SK-N-SH (cell line): ENCODE results near the gene PPP1R18. TPM values are rescaled to one million over a fixed set of nuclear protein-coding genes. Genes with fewer than 3 reads are reported as not detected.

Source experiments
- CTCF ChIA-PET: fragments of 300-600, 350-600 bp; formaldehyde crosslinking; extraction: SDS; loops from one replicate; lab custom pipeline; 2021; lab: Yijun Ruan, JAX
- POLR2A ChIA-PET: fragments of 350-600 bp; sonication (Branson Sonifier 250); formaldehyde crosslinking; extraction: SDS; loops from one replicate; lab custom pipeline; 2020; ENCODE audit warnings: antibody characterized with exemption, inconsistent platforms; lab: Yijun Ruan, JAX
- DNase-seq: peaks from one replicate; pipeline ENCODE4 v3.0.0; 2012
- H2AFZ ChIP-seq: fragments of 200-600 bp; sonication (generic); 2 replicates; pipeline ENCODE4 v1.8.1; 2016; ENCODE audit warnings: antibody characterized with exemption, mild to moderate bottlenecking, low read depth
- H3F3A ChIP-seq: fragments of 200-600 bp; sonication (generic); replicated peaks from 2 replicates; pipeline ENCODE3; 2016; ENCODE audit warnings: antibody characterized with exemption, mild to moderate bottlenecking; ENCODE audit not compliant: insufficient read depth
- H3K27ac ChIP-seq, 2 experiments: fragments of 200-500 bp in 1 of 2; fragments of 200-600 bp in 1 of 2; sonication (Bioruptor generic) in 1 of 2; sonication (generic), shearing (Covaris generic) in 1 of 2; 2 replicates each; pipeline versions ENCODE4 v1.5.1 to v1.6.1; 2014 to 2016; ENCODE audit warnings: low read depth in 2 of 2, inconsistent platforms in 1 of 2, low read length in 1 of 2, mild to moderate bottlenecking in 1 of 2, mixed read lengths in 1 of 2
- H3K27me3 ChIP-seq: fragments of 200-600 bp; sonication (generic), shearing (Covaris generic); 2 replicates; pipeline ENCODE4 v1.6.1; 2016; ENCODE audit warnings: mixed run types; ENCODE audit not compliant: insufficient read depth
- H3K36me3 ChIP-seq, 2 experiments: fragments of 200-500 bp in 1 of 2; fragments of 200-600 bp in 1 of 2; sonication (Bioruptor generic) in 1 of 2; sonication (generic) in 1 of 2; replicated peaks in 1 of 2; 2 replicates each; pipeline versions ENCODE3 to v1.5.1; 2014 to 2016; ENCODE audit warnings: low read length in 1 of 2, mild to moderate bottlenecking in 1 of 2; ENCODE audit not compliant: insufficient read depth in 2 of 2, control insufficient read depth in 1 of 2
- H3K4me1 ChIP-seq, 2 experiments: fragments of 200-500 bp in 1 of 2; fragments of 200-600 bp in 1 of 2; sonication (Bioruptor generic) in 1 of 2; sonication (generic), shearing (Covaris generic) in 1 of 2; 2 replicates each; pipeline versions ENCODE4 v1.5.1 to v1.6.1; 2014 to 2016; ENCODE audit warnings: low read depth in 1 of 2, low read length in 1 of 2, mixed run types in 1 of 2; ENCODE audit not compliant: insufficient read depth in 2 of 2, control insufficient read depth in 1 of 2
- H3K4me2 ChIP-seq: fragments of 200-600 bp; sonication (generic), shearing (Covaris generic); 2 replicates; pipeline ENCODE4 v1.6.1; 2017; ENCODE audit warnings: mixed run types
- H3K4me3 ChIP-seq, 2 experiments: fragments of 200-500 bp in 1 of 2; fragments of 200-600 bp in 1 of 2; sonication (Bioruptor generic) in 1 of 2; sonication (generic), shearing (Covaris generic) in 1 of 2; 2 replicates each; pipeline versions ENCODE4 v1.5.1 to v1.8.1; 2014 to 2016; ENCODE audit warnings: low read depth in 2 of 2, inconsistent platforms in 1 of 2, low read length in 1 of 2, mild to moderate bottlenecking in 1 of 2, mixed read lengths in 1 of 2, moderate library complexity in 1 of 2
- H3K79me2 ChIP-seq: fragments of 200-600 bp; sonication (generic); 2 replicates; pipeline ENCODE4 v1.8.1; 2017; ENCODE audit warnings: mild to moderate bottlenecking; ENCODE audit not compliant: insufficient read depth
- H3K9ac ChIP-seq: fragments of 200-600 bp; sonication (generic); 2 replicates; pipeline ENCODE4 v1.6.1; 2017; ENCODE audit warnings: mixed run types
- H3K9me2 ChIP-seq: fragments of 200-600 bp; sonication (generic); 2 replicates; pipeline ENCODE4 v1.6.1; 2017; ENCODE audit warnings: mixed run types
- H3K9me3 ChIP-seq: fragments of 200-600 bp; sonication (generic); 2 replicates; pipeline ENCODE4 v1.6.1; 2017; ENCODE audit warnings: mixed run types, mild to moderate bottlenecking, moderate library complexity
- H4K20me1 ChIP-seq: fragments of 200-600 bp; sonication (generic); 2 replicates; pipeline ENCODE4 v1.6.1; 2017; ENCODE audit warnings: mild to moderate bottlenecking, mixed run types; ENCODE audit not compliant: insufficient read depth
- ELF1 ChIP-seq: IDR thresholded peaks from 2 replicates; pipeline ENCODE4 v1.4.0; 2012
- EZH2phosphoT487 ChIP-seq: fragments of 200-600 bp; sonication (generic); IDR thresholded peaks from 2 replicates; pipeline ENCODE4 v1.6.1; 2017; ENCODE audit warnings: low read depth, mixed run types, mild to moderate bottlenecking, antibody characterized with exemption, moderate library complexity, borderline replicate concordance
- FOSL2 ChIP-seq: IDR thresholded peaks from 2 replicates; pipeline ENCODE4 v1.4.0; 2012; ENCODE audit warnings: low read depth, mild to moderate bottlenecking, moderate library complexity, borderline replicate concordance
- FOXJ3 ChIP-seq: sonication (generic); formaldehyde crosslinking; IDR thresholded peaks from 2 replicates; pipeline ENCODE4 v1.5.1; 2020; ENCODE audit warnings: mild to moderate bottlenecking, missing genetic modification reagents
- FOXM1 ChIP-seq: IDR thresholded peaks from 2 replicates; pipeline ENCODE4 v1.4.0; 2012; ENCODE audit warnings: low read depth, mild to moderate bottlenecking
- GATA2 ChIP-seq: sonication (generic); formaldehyde crosslinking; IDR thresholded peaks from 2 replicates; pipeline ENCODE4 v1.5.0; 2020; ENCODE audit warnings: mild to moderate bottlenecking, missing genetic modification reagents
- JUND ChIP-seq: IDR thresholded peaks from 2 replicates; pipeline ENCODE4 v1.4.0; 2012
- MEF2A ChIP-seq: IDR thresholded peaks from 2 replicates; pipeline ENCODE4 v1.4.0; 2012; ENCODE audit warnings: low read depth, borderline replicate concordance
- NFIC ChIP-seq: IDR thresholded peaks from 2 replicates; pipeline ENCODE4 v1.4.0; 2012; ENCODE audit warnings: borderline replicate concordance
- NRF1 ChIP-seq: IDR thresholded peaks from 2 replicates; pipeline ENCODE4 v1.6.1; 2012; ENCODE audit warnings: low read depth, mild to moderate bottlenecking, low read length
- POLR2AphosphoS5 ChIP-seq: IDR thresholded peaks from 2 replicates; pipeline ENCODE4 v1.6.1; 2012; ENCODE audit warnings: low read depth, low read length
- RAD21 ChIP-seq: IDR thresholded peaks from 2 replicates; pipeline ENCODE4 v1.6.1; 2012; ENCODE audit warnings: mild to moderate bottlenecking, low read length
- RCOR1 ChIP-seq: fragments of 150-350 bp; IDR thresholded peaks from 2 replicates; pipeline ENCODE4 v1.6.1; 2017; ENCODE audit warnings: antibody characterized with exemption, low read length
- RFX5 ChIP-seq: IDR thresholded peaks from 2 replicates; pipeline ENCODE4 v1.6.1; 2012; ENCODE audit warnings: mild to moderate bottlenecking, improper control_type of control experiment, low read length
- RXRA ChIP-seq: IDR thresholded peaks from 2 replicates; pipeline ENCODE4 v1.4.0; 2012; ENCODE audit warnings: low read depth, mild to moderate bottlenecking, borderline replicate concordance
- SIN3A ChIP-seq: IDR thresholded peaks from 2 replicates; pipeline ENCODE4 v1.6.1; 2012; ENCODE audit warnings: low read depth, mild to moderate bottlenecking, low read length, moderate library complexity, borderline replicate concordance
- SMC3 ChIP-seq: IDR thresholded peaks from 2 replicates; pipeline ENCODE4 v1.6.1; 2012; ENCODE audit warnings: low read depth, low read length, improper control_type of control experiment
- TCF12 ChIP-seq: IDR thresholded peaks from 2 replicates; pipeline ENCODE4 v1.4.0; 2012
- TEAD4 ChIP-seq: IDR thresholded peaks from 2 replicates; pipeline ENCODE4 v1.4.0; 2012; ENCODE audit warnings: mild to moderate bottlenecking, borderline replicate concordance; ENCODE audit not compliant: insufficient read depth
- YY1 ChIP-seq: IDR thresholded peaks from 2 replicates; pipeline ENCODE4 v1.4.0; 2012; ENCODE audit warnings: low read depth, mild to moderate bottlenecking
- WGBS: methylation state at CpG from one replicate; pipeline ENCODE4 v1.1.6; 2017; ENCODE audit warnings: low lambda C conversion rate; 5-methylcytosine and 5-hydroxymethylcytosine counted together
- polyA plus RNA-seq, 3 experiments: library from polyadenylated mRNA; depleted of rRNA; stranded (reverse); fragments of >200 nt; gene quantifications; 2 replicates each; pipeline ENCODE4 v1.2.3, GENCODE V29; 2012
- TF ChIP-seq, protein P1 (sequence below): IDR thresholded peaks from 2 replicates; pipeline ENCODE4 v1.4.0; 2012; ENCODE audit warnings: low read depth, borderline replicate concordance
- TF ChIP-seq, protein P2 (sequence below): IDR thresholded peaks from 2 replicates; pipeline ENCODE4 v1.4.0; 2012; ENCODE audit warnings: low read depth, borderline replicate concordance
- TF ChIP-seq, protein P3 (sequence below): fragments of 150-350 bp; IDR thresholded peaks from 2 replicates; pipeline ENCODE4 v1.6.1; 2016; ENCODE audit warnings: mild to moderate bottlenecking, low read depth, low read length

Gene PPP1R18
- polyA plus RNA-seq, 1 of the 3 experiments (the other 2 are of a cell fraction) = 73.2 TPM

DNA sequence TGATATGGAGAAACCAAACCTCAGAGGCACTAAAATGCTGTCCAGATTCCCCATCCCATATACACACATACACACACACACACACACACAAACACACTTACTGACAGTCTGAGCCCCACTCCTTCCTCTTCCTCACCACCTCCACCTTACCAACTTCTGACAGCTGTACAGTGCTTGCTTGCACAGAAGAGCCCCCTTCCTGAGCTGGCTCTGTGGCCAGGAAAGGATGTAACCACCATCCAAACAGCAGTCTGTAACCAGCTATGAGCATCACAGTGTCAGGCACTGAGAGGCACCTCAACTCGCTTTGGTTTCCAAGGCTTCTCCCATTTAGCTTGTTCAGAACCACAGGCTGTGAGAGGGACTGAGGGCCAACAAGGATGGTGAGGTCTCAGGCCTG, 45.4 kb downstream of the PPP1R18 start:
- H3K9me3 ChIP-seq = no peaks in the 10 kb centered on the region
- no peak overlapping the region for H3K4me3 ChIP-seq
- H3K27me3 ChIP-seq = no peaks in the 10 kb centered on the region
- H3K4me2 ChIP-seq = no peak overlapping the region
- no peaks in the 10 kb centered on the region for H4K20me1 ChIP-seq
- H3K27ac ChIP-seq = no peak overlapping the region
- no peak overlapping the region for H2AFZ ChIP-seq
- H3K79me2 ChIP-seq = peaks cover 7% of the 10 kb centered on the region
- TF ChIP-seq GATA2 (CRISPR knock-in tag) (no peak), SIN3A (no peak), NRF1 (no peak), POLR2AphosphoS5 (no peak), YY1 (no peak), JUND (no peak), TCF12 (no peak), FOXJ3 (CRISPR knock-in tag) (no peak), FOSL2 (no peak), ELF1 (no peak), FOXM1 (no peak), TEAD4 (no peak), NFIC (no peak), RAD21 (no peak), EZH2phosphoT487 (no peak), RCOR1 (no peak), SMC3 (no peak)
- TF ChIP-seq, protein P1, sequence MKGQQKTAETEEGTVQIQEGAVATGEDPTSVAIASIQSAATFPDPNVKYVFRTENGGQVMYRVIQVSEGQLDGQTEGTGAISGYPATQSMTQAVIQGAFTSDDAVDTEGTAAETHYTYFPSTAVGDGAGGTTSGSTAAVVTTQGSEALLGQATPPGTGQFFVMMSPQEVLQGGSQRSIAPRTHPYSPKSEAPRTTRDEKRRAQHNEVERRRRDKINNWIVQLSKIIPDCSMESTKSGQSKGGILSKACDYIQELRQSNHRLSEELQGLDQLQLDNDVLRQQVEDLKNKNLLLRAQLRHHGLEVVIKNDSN = no peak
- no peaks in the 10 kb centered on the region for H3K9me2 ChIP-seq
- no peak for DNase-seq
- no CpG with 5 or more reads among the region's 1 CpG for WGBS
- H3K9ac ChIP-seq = no peak overlapping the region
- peaks cover 33 to 50% of the 10 kb centered on the region in 2 experiments for H3K36me3 ChIP-seq
- peaks cover 12% of the 10 kb centered on the region for H3F3A ChIP-seq
- POLR2A ChIA-PET = interaction anchor here (0.8 kb wide), 1 partner anchor 10 kb away, joined by 3 read pairs; no protein-coding TSS in a partner anchor
- H3K4me1 ChIP-seq = no peaks in the 10 kb centered on the region; a peak in 1 of 4 replicates
- CTCF ChIA-PET = interaction anchor here (0.6 to 1.2 kb wide), 2 partner anchors 15 to 38 kb away, joined by 3 read pairs; no protein-coding TSS in a partner anchor

DNA sequence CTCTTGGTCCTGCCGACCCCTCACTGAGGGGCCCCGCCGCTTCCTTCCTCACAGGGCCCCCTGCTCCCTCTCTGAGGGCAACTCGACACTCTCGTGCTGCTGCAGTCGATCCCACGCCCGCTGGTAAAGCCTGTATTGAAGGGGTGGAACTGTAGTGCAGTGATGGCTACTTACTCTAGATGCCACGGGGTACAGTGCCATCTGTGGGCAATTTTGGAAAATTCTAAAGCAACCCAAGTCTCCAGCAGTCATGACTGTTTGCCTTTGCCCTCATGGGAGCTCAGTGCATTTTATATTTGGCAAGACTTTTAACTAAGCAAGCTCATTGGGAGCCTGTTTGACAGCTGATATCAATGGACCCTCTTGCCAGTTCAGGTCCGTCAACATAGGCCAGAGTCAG, 46.0 kb downstream of the PPP1R18 start:
- Histone ChIP-seq H3F3A (peaks cover 9% of the 10 kb centered on the region), H3K9me2 (no peaks in the 10 kb centered on the region), H3K27ac (no peak overlapping the region), H3K79me2 (peaks cover 3% of the 10 kb centered on the region), H3K4me2 (no peak overlapping the region), H3K27me3 (no peaks in the 10 kb centered on the region), H3K4me3 (no peak overlapping the region), H3K4me1 (no peaks in the 10 kb centered on the region), H2AFZ (no peak overlapping the region), H3K36me3 (peaks cover 28 to 44% of the 10 kb centered on the region in 2 experiments), H3K9ac (no peak overlapping the region), H3K9me3 (no peaks in the 10 kb centered on the region), H4K20me1 (no peaks in the 10 kb centered on the region)
- TF ChIP-seq RFX5 = no peak
- TF ChIP-seq, protein P2, sequence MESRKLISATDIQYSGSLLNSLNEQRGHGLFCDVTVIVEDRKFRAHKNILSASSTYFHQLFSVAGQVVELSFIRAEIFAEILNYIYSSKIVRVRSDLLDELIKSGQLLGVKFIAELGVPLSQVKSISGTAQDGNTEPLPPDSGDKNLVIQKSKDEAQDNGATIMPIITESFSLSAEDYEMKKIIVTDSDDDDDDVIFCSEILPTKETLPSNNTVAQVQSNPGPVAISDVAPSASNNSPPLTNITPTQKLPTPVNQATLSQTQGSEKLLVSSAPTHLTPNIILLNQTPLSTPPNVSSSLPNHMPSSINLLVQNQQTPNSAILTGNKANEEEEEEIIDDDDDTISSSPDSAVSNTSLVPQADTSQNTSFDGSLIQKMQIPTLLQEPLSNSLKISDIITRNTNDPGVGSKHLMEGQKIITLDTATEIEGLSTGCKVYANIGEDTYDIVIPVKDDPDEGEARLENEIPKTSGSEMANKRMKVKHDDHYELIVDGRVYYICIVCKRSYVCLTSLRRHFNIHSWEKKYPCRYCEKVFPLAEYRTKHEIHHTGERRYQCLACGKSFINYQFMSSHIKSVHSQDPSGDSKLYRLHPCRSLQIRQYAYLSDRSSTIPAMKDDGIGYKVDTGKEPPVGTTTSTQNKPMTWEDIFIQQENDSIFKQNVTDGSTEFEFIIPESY = no peak
- TF ChIP-seq GATA2 (CRISPR knock-in tag) = no peak
- TF ChIP-seq, protein P3, sequence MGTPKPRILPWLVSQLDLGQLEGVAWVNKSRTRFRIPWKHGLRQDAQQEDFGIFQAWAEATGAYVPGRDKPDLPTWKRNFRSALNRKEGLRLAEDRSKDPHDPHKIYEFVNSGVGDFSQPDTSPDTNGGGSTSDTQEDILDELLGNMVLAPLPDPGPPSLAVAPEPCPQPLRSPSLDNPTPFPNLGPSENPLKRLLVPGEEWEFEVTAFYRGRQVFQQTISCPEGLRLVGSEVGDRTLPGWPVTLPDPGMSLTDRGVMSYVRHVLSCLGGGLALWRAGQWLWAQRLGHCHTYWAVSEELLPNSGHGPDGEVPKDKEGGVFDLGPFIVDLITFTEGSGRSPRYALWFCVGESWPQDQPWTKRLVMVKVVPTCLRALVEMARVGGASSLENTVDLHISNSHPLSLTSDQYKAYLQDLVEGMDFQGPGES = no peak
- no peak for TF ChIP-seq MEF2A
- TF ChIP-seq RXRA = no peak
- POLR2A ChIA-PET = no interaction called here
- WGBS = 92% methylated on average over 5 of the region's 10 CpGs
- DNase-seq = no peak
- CTCF ChIA-PET = interaction anchor here (0.7 to 1.2 kb wide), 3 partner anchors 25 to 96 kb away, joined by 3 read pairs; no protein-coding TSS in a partner anchor
